Amygdala (tissue), 56 donors: ENCODE measurements around the gene SLC25A30.
"Not testable (repeated sequence)": the region's sequence is repeated elsewhere in the genome, so short reads cannot be mapped to it uniquely, and the experiment has no call there.

ENCODE experiments used
- DNase-seq, 56 donors: peaks; one replicate each; lab custom pipeline; 2025; lab: John Stamatoyannopoulos, UW

SLC25A30 gene

GRCh38 chr13:45433381-45433790, 15.2 kb upstream of the SLC25A30 start:
- DNase-seq, result no peak

- DNase-seq, result no peak
Observed at GRCh38 chr13:45432737-45433380, 14.7 kb upstream of the SLC25A30 start.

GRCh38 chr13:45426056-45426841, 8.1 kb upstream of the SLC25A30 start:
- DNase-seq, result peak in 1 of 56 donors; percentile 5

- DNase-seq, result no peak
Observed at GRCh38 chr13:45422731-45423292, 4.6 kb upstream of the SLC25A30 start.

- no peak for DNase-seq
Observed at GRCh38 chr13:45419945-45420344, 1.8 kb upstream of the SLC25A30 start.

GRCh38 chr13:45419389-45419788, 1.2 kb upstream of the SLC25A30 start:
- DNase-seq, result not testable (repeated sequence)

- no peak for DNase-seq
Observed at GRCh38 chr13:45416516-45417128, 1.6 kb downstream of the SLC25A30 start.

GRCh38 chr13:45415112-45415511, 3.1 kb downstream of the SLC25A30 start:
- no peak for DNase-seq

GRCh38 chr13:45413826-45414307, 4.3 kb downstream of the SLC25A30 start:
- DNase-seq, result no peak

- DNase-seq, result no peak
Observed at GRCh38 chr13:45412274-45413049, 5.7 kb downstream of the SLC25A30 start.

GRCh38 chr13:45411631-45412030, 6.5 kb downstream of the SLC25A30 start:
- no peak for DNase-seq

GRCh38 chr13:45411221-45411620, 7.0 kb downstream of the SLC25A30 start:
- DNase-seq, result no peak

- no peak for DNase-seq
Observed at GRCh38 chr13:45410466-45410865, 7.7 kb downstream of the SLC25A30 start.

- DNase-seq, result no peak
Observed at GRCh38 chr13:45410001-45410400, 8.2 kb downstream of the SLC25A30 start.

GRCh38 chr13:45406421-45406820, 11.8 kb downstream of the SLC25A30 start:
- DNase-seq, result no peak

- DNase-seq, result no peak
Observed at GRCh38 chr13:45403081-45403480, 15.1 kb downstream of the SLC25A30 start.

- no peak for DNase-seq
Observed at GRCh38 chr13:45402641-45403040, 15.5 kb downstream of the SLC25A30 start.

- no peak for DNase-seq
Observed at GRCh38 chr13:45401314-45401713, 16.9 kb downstream of the SLC25A30 start.

GRCh38 chr13:45398877-45399276, 19.3 kb downstream of the SLC25A30 start:
- no peak for DNase-seq

GRCh38 chr13:45396533-45397095, 21.6 kb downstream of the SLC25A30 start:
- DNase-seq, result no peak
